GM23248 (cell line): ENCODE data around the gene EGLN3. TPM values are rescaled to one million over a fixed set of nuclear protein-coding genes. Genes with fewer than 3 reads are reported as not detected.

Source experiments
- DNase-seq: peaks from one replicate; pipeline ENCODE4 v3.0.0-alpha.2; 2015
- H2AFZ ChIP-seq: fragments of 200-600 bp; sonication (generic); 2 replicates; pipeline ENCODE4 v1.6.1; 2016; ENCODE audit warnings: antibody characterized with exemption
- H3F3A ChIP-seq: fragments of 200-600 bp; sonication (generic); 2 replicates; pipeline ENCODE4 v1.6.1; 2016; ENCODE audit warnings: mild to moderate bottlenecking, antibody characterized with exemption, mixed run types; ENCODE audit not compliant: insufficient read depth
- H3K27ac ChIP-seq: fragments of 200-600 bp; sonication (generic); 2 replicates; pipeline ENCODE4 v1.5.1; 2016; ENCODE audit warnings: mild to moderate bottlenecking
- H3K27me3 ChIP-seq: fragments of 200-600 bp; sonication (generic); replicated peaks from 2 replicates; pipeline ENCODE4 v1.6.1; 2016; ENCODE audit warnings: mild to moderate bottlenecking; ENCODE audit not compliant: insufficient read depth
- H3K36me3 ChIP-seq: fragments of 200-600 bp; sonication (generic); 2 replicates; pipeline ENCODE4 v1.6.1; 2016; ENCODE audit warnings: low read depth, mild to moderate bottlenecking
- H3K4me1 ChIP-seq: fragments of 200-600 bp; sonication (generic); 2 replicates; pipeline ENCODE4 v1.6.1; 2016; ENCODE audit warnings: mild to moderate bottlenecking; ENCODE audit not compliant: insufficient read depth
- H3K4me2 ChIP-seq: fragments of 200-600 bp; sonication (generic); one replicate; pipeline ENCODE4 v1.6.1; 2016; ENCODE audit warnings: mild to moderate bottlenecking; ENCODE audit not compliant: unreplicated experiment
- H3K4me3 ChIP-seq: fragments of 200-600 bp; sonication (generic); 2 replicates; pipeline ENCODE4 v1.5.1; 2016; ENCODE audit warnings: mild to moderate bottlenecking
- H3K79me2 ChIP-seq: fragments of 200-600 bp; sonication (generic); 2 replicates; pipeline ENCODE4 v1.6.1; 2016; ENCODE audit warnings: mild to moderate bottlenecking; ENCODE audit not compliant: insufficient read depth
- H3K9ac ChIP-seq: fragments of 200-600 bp; sonication (generic); 2 replicates; pipeline ENCODE4 v1.6.1; 2016; ENCODE audit warnings: mild to moderate bottlenecking
- H3K9me2 ChIP-seq: fragments of 200-600 bp; sonication (generic); 2 replicates; pipeline ENCODE4 v1.6.1; 2016; ENCODE audit warnings: mixed run types, mild to moderate bottlenecking, moderate library complexity; ENCODE audit not compliant: insufficient read depth
- H3K9me3 ChIP-seq: fragments of 200-600 bp; sonication (generic); one replicate; pipeline ENCODE4 v1.6.1; 2017; ENCODE audit warnings: low read depth
- H4K20me1 ChIP-seq: fragments of 200-600 bp; sonication (generic); 2 replicates; pipeline ENCODE4 v1.6.0; 2016; ENCODE audit not compliant: insufficient read depth
- EZH2 ChIP-seq: fragments of 200-600 bp; sonication (generic); IDR thresholded peaks from 2 replicates; pipeline ENCODE4 v1.6.1; 2018; ENCODE audit warnings: antibody characterized with exemption, mild to moderate bottlenecking; ENCODE audit not compliant: insufficient read depth, poor library complexity, severe bottlenecking
- EZH2phosphoT487 ChIP-seq: fragments of 200-600 bp; sonication (generic); IDR thresholded peaks from 2 replicates; pipeline ENCODE4 v1.6.1; 2018; ENCODE audit warnings: antibody characterized with exemption, moderate library complexity, mild to moderate bottlenecking, low read depth; ENCODE audit not compliant: insufficient read depth
- WGBS, 2 experiments: methylation state at CpG; one replicate each; pipeline ENCODE4 v1.1.6; 2015 to 2017; ENCODE audit warnings: low lambda C conversion rate in 2 of 2, low coverage in 1 of 2; ENCODE audit errors: missing lambda C conversion rate in 2 of 2; 5-methylcytosine and 5-hydroxymethylcytosine counted together
- in situ Hi-C: fragments of 300-500 bp; cut with MboI; formaldehyde crosslinking; loops from 2 replicates; pipeline ENCODE4 v1.15.0; 2020
- polyA plus RNA-seq: library from polyadenylated mRNA; unstranded; fragments of >200 nt; fragmentation: Nextera tagmentation; extraction: Ambion mirVana; gene quantifications from 2 replicates; pipeline ENCODE4 v1.2.1, GENCODE V29; 2016
- total RNA-seq: library from RNA; depleted of rRNA; stranded (reverse); fragments of >200 nt; shearing (Covaris generic); gene quantifications from 2 replicates; pipeline ENCODE4 v1.2.3, GENCODE V29; 2014

The EGLN3 gene
- total and polyA plus RNA-seq, 2 experiments from 2014 or later, result 0.11 to 0.22 TPM

DNA sequence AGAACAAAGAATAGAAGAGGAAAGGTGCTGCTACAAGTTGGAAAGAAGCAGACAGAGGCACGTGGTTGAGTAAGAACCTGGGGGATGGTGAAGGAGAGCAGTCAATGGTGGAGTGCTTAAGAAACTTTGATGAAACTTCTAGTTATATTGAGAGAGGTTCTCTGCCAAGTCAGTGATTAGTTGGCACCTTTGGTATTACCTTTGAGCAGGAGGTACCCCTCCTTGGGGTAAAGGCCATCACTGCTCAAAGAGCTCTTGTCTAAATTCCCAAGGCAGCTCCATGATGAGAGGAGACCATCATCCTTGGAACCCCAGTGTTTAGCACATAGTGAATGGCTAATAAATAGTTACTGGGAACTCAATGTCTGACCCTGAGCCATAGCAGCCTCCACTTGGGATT is 1.7 kb upstream of the EGLN3 start:
- Histone ChIP-seq H3K27ac (no peak overlapping the region), H4K20me1 (no peaks in the 10 kb centered on the region), H3K36me3 (no peaks in the 10 kb centered on the region), H3K9me2 (no peaks in the 10 kb centered on the region), H3F3A (no peaks in the 10 kb centered on the region), H3K9me3 (no peaks in the 10 kb centered on the region), H3K79me2 (no peaks in the 10 kb centered on the region), H3K4me2 (no peak overlapping the region), H3K27me3 (peaks cover 72% of the 10 kb centered on the region), H2AFZ (no peak overlapping the region), H3K4me1 (no peaks in the 10 kb centered on the region), H3K4me3 (no peak overlapping the region), H3K9ac (no peak overlapping the region)
- 54 to 79% methylated on average over 1 of the region's 1 CpG for WGBS, 2 experiments
- no peak for TF ChIP-seq EZH2
- DNase-seq, result no peak
- in situ Hi-C loops, result no loop called here

DNA sequence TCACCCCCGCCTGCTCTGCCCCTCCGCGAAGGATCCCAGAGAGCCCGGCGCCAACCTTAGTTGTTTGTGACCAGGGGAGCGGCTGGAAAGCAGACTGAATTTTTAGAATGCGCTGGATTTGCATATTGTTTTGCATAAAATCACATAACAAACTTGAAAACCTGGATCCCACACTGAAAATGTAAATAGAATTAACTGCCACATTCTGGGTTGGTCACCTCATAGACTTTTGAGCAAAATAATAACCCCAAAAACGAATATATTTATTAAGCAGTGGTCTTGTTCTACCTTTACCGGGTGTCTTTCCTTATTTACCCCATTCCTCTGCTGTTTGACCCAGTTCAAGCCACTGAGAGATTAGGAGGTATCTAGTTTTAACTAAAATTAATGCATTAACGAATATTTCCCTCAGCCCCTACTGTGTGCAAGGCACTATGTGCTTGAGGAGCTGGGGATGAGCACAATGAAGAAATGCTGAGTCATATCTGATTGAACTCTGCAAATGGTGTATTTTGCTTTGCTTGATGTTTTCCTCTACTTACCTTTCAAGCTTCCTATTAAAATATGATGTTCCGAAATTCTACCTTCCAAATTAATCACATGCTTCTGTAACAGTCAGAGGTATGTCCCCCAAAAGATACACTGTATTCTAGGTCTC is 438 bp upstream of the EGLN3 start:
- no peak for DNase-seq
- Histone ChIP-seq H3K36me3 (no peaks in the 10 kb centered on the region), H3K27me3 (peaks cover 68% of the 10 kb centered on the region), H4K20me1 (no peaks in the 10 kb centered on the region), H3K9me2 (no peaks in the 10 kb centered on the region), H3K4me3 (peak overlapping the region; percentile 67), H3F3A (no peaks in the 10 kb centered on the region), H2AFZ (peak overlapping the region; percentile 73), H3K4me2 (peak overlapping the region; percentile 72), H3K79me2 (no peaks in the 10 kb centered on the region), H3K27ac (no peak overlapping the region), H3K9ac (peak overlapping the region; percentile 51), H3K9me3 (no peaks in the 10 kb centered on the region), H3K4me1 (no peaks in the 10 kb centered on the region)
- 10 to 13% methylated on average over 11 of the region's 11 CpGs for WGBS, 2 experiments
- TF ChIP-seq EZH2phosphoT487 (no peak), EZH2 (no peak)
- in situ Hi-C loops, result no loop called here

DNA sequence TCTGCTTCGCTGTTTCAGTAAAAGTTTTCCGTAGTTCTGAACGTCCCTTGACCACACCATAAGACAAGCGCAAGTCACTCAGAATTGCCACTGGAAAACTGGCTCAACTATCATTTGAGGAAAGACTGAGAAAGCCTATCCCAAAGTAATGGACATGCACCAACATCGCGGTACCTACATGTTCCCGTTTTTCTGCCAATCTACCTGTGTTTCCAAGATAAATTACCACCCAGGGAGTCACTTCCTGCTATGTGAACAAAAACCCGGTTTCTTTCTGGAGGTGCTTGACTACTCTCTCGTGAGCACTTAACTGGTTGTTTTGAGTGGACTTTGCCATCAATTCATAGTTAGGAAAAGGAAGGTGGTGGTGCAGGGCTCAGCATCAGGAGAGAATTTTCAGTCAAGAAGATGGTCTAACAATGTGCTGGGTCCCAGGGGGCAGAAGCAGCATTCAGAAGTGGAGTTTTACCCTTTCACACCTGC is 1.4 kb downstream of the EGLN3 start:
- no peak for DNase-seq
- Histone ChIP-seq H3K4me3 (no peak overlapping the region), H3K27me3 (peaks cover 59% of the 10 kb centered on the region), H3K9me2 (no peaks in the 10 kb centered on the region), H3K9me3 (no peaks in the 10 kb centered on the region), H3K4me2 (no peak overlapping the region), H2AFZ (no peak overlapping the region), H4K20me1 (no peaks in the 10 kb centered on the region), H3K9ac (no peak overlapping the region), H3K79me2 (no peaks in the 10 kb centered on the region), H3K36me3 (no peaks in the 10 kb centered on the region), H3K4me1 (no peaks in the 10 kb centered on the region), H3K27ac (no peak overlapping the region), H3F3A (no peaks in the 10 kb centered on the region)
- in situ Hi-C loops, result no loop called here
- no peak for TF ChIP-seq EZH2
- no peak for TF ChIP-seq EZH2phosphoT487
- WGBS, 2 experiments, result 64 to 72% methylated on average over 9 of the region's 9 CpGs

DNA sequence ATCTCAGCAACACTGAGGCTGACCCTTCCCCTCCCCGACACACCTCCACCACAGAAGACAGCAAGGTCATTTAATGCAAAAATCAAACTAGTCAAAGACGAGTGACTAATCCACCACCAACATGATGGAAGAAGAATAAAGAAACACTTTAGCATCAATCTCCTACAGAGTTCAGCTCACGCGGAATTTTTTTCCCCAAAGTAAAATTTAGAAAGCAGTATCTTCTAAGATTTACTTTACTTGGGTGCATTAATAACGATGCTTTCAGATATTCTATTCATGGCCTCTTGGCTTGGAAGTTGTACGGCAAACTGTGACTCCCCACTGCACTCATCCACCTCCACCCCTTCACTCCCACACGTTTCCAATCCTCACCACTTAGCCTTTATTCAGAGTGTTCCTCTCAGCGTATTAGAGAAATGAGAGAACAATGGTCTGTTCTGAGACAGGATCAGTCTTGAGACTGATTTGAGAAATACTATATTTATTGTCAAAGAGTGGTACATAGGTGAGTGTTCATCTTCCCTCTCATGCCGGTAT is 1.9 kb downstream of the EGLN3 start:
- no peaks in the 10 kb centered on the region for H3K4me1 ChIP-seq
- 66 to 68% methylated on average over 9 of the region's 9 CpGs for WGBS, 2 experiments
- H3K9ac ChIP-seq, result no peak overlapping the region
- no peak overlapping the region for H2AFZ ChIP-seq
- no peaks in the 10 kb centered on the region for H3K9me3 ChIP-seq
- TF ChIP-seq EZH2phosphoT487 (no peak), EZH2 (no peak)
- no peaks in the 10 kb centered on the region for H3F3A ChIP-seq
- no peaks in the 10 kb centered on the region for H3K36me3 ChIP-seq
- in situ Hi-C loops, result no loop called here
- H3K27ac ChIP-seq, result no peak overlapping the region
- no peak overlapping the region for H3K4me3 ChIP-seq
- no peak overlapping the region for H3K4me2 ChIP-seq
- H4K20me1 ChIP-seq, result no peaks in the 10 kb centered on the region
- peaks cover 58% of the 10 kb centered on the region for H3K27me3 ChIP-seq
- H3K9me2 ChIP-seq, result no peaks in the 10 kb centered on the region
- no peaks in the 10 kb centered on the region for H3K79me2 ChIP-seq
- DNase-seq, result no peak
